GM12892 (cell line): ENCODE measurements around the gene TBC1D30.

ENCODE experiments used
- POLR2A ChIP-seq: IDR thresholded peaks from 2 replicates; pipeline ENCODE4 v1.6.1; 2011; ENCODE audit warnings: low read depth, low read length, control low read depth
- TAF1 ChIP-seq: IDR thresholded peaks from 2 replicates; pipeline ENCODE4 v1.6.1; 2011; ENCODE audit warnings: low read depth, mild to moderate bottlenecking, control low read depth, low read length, borderline replicate concordance

DNA sequence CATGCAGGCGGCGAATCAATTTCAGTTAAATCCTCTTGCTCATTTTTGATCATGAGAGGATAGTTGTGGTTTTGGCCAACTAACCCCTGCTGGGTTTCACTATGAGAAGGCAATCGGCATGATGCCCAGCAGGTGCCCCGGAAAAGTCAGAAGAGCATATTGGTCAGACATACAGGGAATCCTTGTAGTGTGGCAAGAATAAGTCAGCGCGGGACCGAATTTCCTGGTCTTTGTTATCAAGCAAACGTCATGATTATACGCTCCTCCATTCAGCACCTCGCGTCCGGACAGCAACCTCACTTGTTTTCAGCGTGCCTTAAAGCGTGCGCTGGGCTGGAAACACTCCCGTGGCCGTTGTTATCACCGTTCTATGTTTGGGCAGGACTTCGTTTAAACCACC, 1.8 kb downstream of the TBC1D30 start:
- TF ChIP-seq POLR2A (no peak), TAF1 (no peak)
